HepG2 (cell line): ENCODE measurements around the gene TK2. TPM values are rescaled to one million over a fixed set of nuclear protein-coding genes. Genes with fewer than 3 reads are reported as not detected.

Experiments
- ATF4 ChIP-seq, 2 experiments: fragments of 450-650 bp in 1 of 2; sonication (generic) in 1 of 2; formaldehyde crosslinking; IDR thresholded peaks; 2 replicates each; pipeline versions ENCODE4 v1.5.0 to v1.8.0; 2020 to 2022; ENCODE audit warnings: mild to moderate bottlenecking in 1 of 2, missing genetic modification reagents in 1 of 2
- ATF7 ChIP-seq, 2 experiments: fragments of 450-650 bp in 1 of 2; sonication (generic) in 1 of 2; formaldehyde crosslinking in 1 of 2; IDR thresholded peaks; 2 replicates each; pipeline versions ENCODE4 v1.4.0 to v1.6.1; 2016 to 2020; ENCODE audit warnings: antibody characterized with exemption in 1 of 2, mild to moderate bottlenecking in 1 of 2, missing genetic modification reagents in 1 of 2
- CBX5 ChIP-seq: sonication (generic); formaldehyde crosslinking; IDR thresholded peaks from 2 replicates; pipeline ENCODE4 v1.4.0; 2020; ENCODE audit warnings: missing genetic modification reagents, borderline replicate concordance
- CEBPG ChIP-seq: IDR thresholded peaks from 2 replicates; pipeline ENCODE4 v1.6.1; 2016
- FOSL2 ChIP-seq: sonication (generic); formaldehyde crosslinking; IDR thresholded peaks from 2 replicates; pipeline ENCODE4 v1.4.0; 2020; ENCODE audit warnings: missing genetic modification reagents
- HDAC2 ChIP-seq: sonication (generic); formaldehyde crosslinking; IDR thresholded peaks from 2 replicates; pipeline ENCODE4 v1.4.0; 2020; ENCODE audit warnings: missing genetic modification reagents
- MAZ ChIP-seq, 2 experiments: sonication (generic) in 1 of 2; formaldehyde crosslinking in 1 of 2; IDR thresholded peaks; 2 replicates each; pipeline versions ENCODE4 v1.5.0 to v1.6.1; 2012 to 2020; ENCODE audit warnings: low read depth in 2 of 2, mild to moderate bottlenecking in 2 of 2, borderline replicate concordance in 1 of 2, improper control_type of control experiment in 1 of 2, low read length in 1 of 2, missing genetic modification reagents in 1 of 2, moderate library complexity in 1 of 2
- SAFB2 ChIP-seq: sonication (generic); formaldehyde crosslinking; IDR thresholded peaks from 2 replicates; pipeline ENCODE4 v1.5.1; 2020; ENCODE audit warnings: missing genetic modification reagents, low read depth, mild to moderate bottlenecking, borderline replicate concordance
- SMC3 ChIP-seq: IDR thresholded peaks from 2 replicates; pipeline ENCODE4 v1.6.1; 2011; ENCODE audit warnings: low read length, improper control_type of control experiment
- SOX6 ChIP-seq, 2 experiments: fragments of 450-650 bp in 1 of 2; sonication (generic) in 1 of 2; formaldehyde crosslinking in 1 of 2; IDR thresholded peaks; 2 replicates each; pipeline versions ENCODE4 v1.4.0 to v1.6.1; 2017 to 2020; ENCODE audit warnings: antibody characterized with exemption in 1 of 2, mild to moderate bottlenecking in 1 of 2, missing genetic modification reagents in 1 of 2
- ZBTB7B ChIP-seq: sonication (generic); formaldehyde crosslinking; IDR thresholded peaks from 2 replicates; pipeline ENCODE4 v1.4.0; 2020; ENCODE audit warnings: missing genetic modification reagents
- ZNF468 ChIP-seq: sonication (generic); formaldehyde crosslinking; IDR thresholded peaks from 2 replicates; pipeline ENCODE4 v1.8.0; 2022; ENCODE audit warnings: mild to moderate bottlenecking, moderate library complexity, missing genetic modification reagents
- ZNF674 ChIP-seq: sonication (generic); formaldehyde crosslinking; IDR thresholded peaks from 2 replicates; pipeline ENCODE4 v1.5.0; 2020; ENCODE audit warnings: low read depth, mild to moderate bottlenecking, missing genetic modification reagents
- ZNF746 ChIP-seq: sonication (generic); formaldehyde crosslinking; IDR thresholded peaks from 2 replicates; pipeline ENCODE4 v1.8.0; 2022; ENCODE audit warnings: mild to moderate bottlenecking, missing genetic modification reagents
- polyA plus RNA-seq, 8 experiments: library from polyadenylated mRNA; depleted of rRNA in 3 of 8; stranded (reverse) in 7 of 8; unstranded in 1 of 8; fragments of >200 nt; fragmentation: Illumina TruSeq in 4 of 8; extraction: Trizol in 4 of 8; gene quantifications; 2 replicates each; pipeline versions ENCODE4 v1.2.1 to v1.2.3, GENCODE V29; 2011 to 2016; ENCODE audit warnings: low read depth in 4 of 8, missing spikeins in 1 of 8, mixed read lengths in 1 of 8; ENCODE audit not compliant: insufficient read depth in 1 of 8
- total RNA-seq, 5 experiments: library from RNA; depleted of rRNA; stranded (reverse); fragments of >200 nt; fragmentation: Illumina TruSeq; extraction: Trizol; gene quantifications; 2 replicates each; pipeline ENCODE4 v1.2.3, GENCODE V29; 2016; ENCODE audit warnings: low read depth in 1 of 5
- TF ChIP-seq, protein P1 (sequence below): IDR thresholded peaks from 2 replicates; pipeline ENCODE4 v1.4.0; 2020; ENCODE audit warnings: mild to moderate bottlenecking, missing genetic modification reagents
- TF ChIP-seq, protein P2 (sequence below): sonication (generic); formaldehyde crosslinking; IDR thresholded peaks from 2 replicates; pipeline ENCODE4 v1.4.0; 2020; ENCODE audit warnings: missing genetic modification reagents
- TF ChIP-seq, protein P3 (sequence below): sonication (generic); formaldehyde crosslinking; IDR thresholded peaks from 2 replicates; pipeline ENCODE4 v1.8.0; 2022; ENCODE audit warnings: mild to moderate bottlenecking, missing genetic modification reagents, moderate library complexity

Gene TK2
- total and polyA plus RNA-seq, 2 of the 13 experiments (the other 11 are each of a cell fraction or from before 2014, with no cell fraction given) = 18.7 to 21.0 TPM

- TF ChIP-seq, protein P1, sequence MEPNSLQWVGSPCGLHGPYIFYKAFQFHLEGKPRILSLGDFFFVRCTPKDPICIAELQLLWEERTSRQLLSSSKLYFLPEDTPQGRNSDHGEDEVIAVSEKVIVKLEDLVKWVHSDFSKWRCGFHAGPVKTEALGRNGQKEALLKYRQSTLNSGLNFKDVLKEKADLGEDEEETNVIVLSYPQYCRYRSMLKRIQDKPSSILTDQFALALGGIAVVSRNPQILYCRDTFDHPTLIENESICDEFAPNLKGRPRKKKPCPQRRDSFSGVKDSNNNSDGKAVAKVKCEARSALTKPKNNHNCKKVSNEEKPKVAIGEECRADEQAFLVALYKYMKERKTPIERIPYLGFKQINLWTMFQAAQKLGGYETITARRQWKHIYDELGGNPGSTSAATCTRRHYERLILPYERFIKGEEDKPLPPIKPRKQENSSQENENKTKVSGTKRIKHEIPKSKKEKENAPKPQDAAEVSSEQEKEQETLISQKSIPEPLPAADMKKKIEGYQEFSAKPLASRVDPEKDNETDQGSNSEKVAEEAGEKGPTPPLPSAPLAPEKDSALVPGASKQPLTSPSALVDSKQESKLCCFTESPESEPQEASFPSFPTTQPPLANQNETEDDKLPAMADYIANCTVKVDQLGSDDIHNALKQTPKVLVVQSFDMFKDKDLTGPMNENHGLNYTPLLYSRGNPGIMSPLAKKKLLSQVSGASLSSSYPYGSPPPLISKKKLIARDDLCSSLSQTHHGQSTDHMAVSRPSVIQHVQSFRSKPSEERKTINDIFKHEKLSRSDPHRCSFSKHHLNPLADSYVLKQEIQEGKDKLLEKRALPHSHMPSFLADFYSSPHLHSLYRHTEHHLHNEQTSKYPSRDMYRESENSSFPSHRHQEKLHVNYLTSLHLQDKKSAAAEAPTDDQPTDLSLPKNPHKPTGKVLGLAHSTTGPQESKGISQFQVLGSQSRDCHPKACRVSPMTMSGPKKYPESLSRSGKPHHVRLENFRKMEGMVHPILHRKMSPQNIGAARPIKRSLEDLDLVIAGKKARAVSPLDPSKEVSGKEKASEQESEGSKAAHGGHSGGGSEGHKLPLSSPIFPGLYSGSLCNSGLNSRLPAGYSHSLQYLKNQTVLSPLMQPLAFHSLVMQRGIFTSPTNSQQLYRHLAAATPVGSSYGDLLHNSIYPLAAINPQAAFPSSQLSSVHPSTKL (CRISPR knock-in tag) = peak; percentile 40; the same call in 1 of the 2 replicates
- TF ChIP-seq ZNF746 (CRISPR knock-in tag) = peak; percentile 42; the same call in 1 of the 2 replicates
- no peak for TF ChIP-seq ZNF674 (CRISPR knock-in tag)
- TF ChIP-seq, protein P2, sequence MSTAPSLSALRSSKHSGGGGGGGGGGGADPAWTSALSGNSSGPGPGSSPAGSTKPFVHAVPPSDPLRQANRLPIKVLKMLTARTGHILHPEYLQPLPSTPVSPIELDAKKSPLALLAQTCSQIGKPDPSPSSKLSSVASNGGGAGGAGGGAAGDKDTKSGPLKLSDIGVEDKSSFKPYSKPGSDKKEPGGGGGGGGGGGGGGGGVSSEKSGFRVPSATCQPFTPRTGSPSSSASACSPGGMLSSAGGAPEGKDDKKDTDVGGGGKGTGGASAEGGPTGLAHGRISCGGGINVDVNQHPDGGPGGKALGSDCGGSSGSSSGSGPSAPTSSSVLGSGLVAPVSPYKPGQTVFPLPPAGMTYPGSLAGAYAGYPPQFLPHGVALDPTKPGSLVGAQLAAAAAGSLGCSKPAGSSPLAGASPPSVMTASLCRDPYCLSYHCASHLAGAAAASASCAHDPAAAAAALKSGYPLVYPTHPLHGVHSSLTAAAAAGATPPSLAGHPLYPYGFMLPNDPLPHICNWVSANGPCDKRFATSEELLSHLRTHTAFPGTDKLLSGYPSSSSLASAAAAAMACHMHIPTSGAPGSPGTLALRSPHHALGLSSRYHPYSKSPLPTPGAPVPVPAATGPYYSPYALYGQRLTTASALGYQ (CRISPR knock-in tag) = no peak
- no peak for TF ChIP-seq MAZ (IDR thresholded peaks at IDR 0.05; ENCODE audit: borderline replicate concordance, low read depth, low read length)
- TF ChIP-seq MAZ (CRISPR knock-in tag; IDR thresholded peaks at IDR 0.05; ENCODE audit: low read depth) = peak; percentile 71
- 0 out of 2 replicates have a peak, but pooled peaks have one; percentile 16 for TF ChIP-seq SAFB2
- TF ChIP-seq ATF7 (IDR thresholded peaks at IDR 0.05) = no peak
- no peak for TF ChIP-seq ATF7 (CRISPR knock-in tag; IDR thresholded peaks at IDR 0.05)
- TF ChIP-seq ATF4 (CRISPR knock-in tag; IDR thresholded peaks at IDR 0.05) = no peak
- TF ChIP-seq ZNF468 (CRISPR knock-in tag) = no peak
- TF ChIP-seq CEBPG (CRISPR knock-in tag) = no peak
- peak; percentile 60; the same call in 1 of the 2 replicates for TF ChIP-seq FOSL2 (CRISPR knock-in tag)
- peak; percentile 55; the same call in 1 of the 2 replicates for TF ChIP-seq HDAC2 (CRISPR knock-in tag)
- TF ChIP-seq SMC3 = peak; percentile 67; the same call in 1 of the 2 replicates
- TF ChIP-seq ZBTB7B (CRISPR knock-in tag) = 0 out of 2 replicates have a peak, but pooled peaks have one; percentile 34
- TF ChIP-seq CBX5 = 0 out of 2 replicates have a peak, but pooled peaks have one; percentile 35
- TF ChIP-seq SOX6 (IDR thresholded peaks at IDR 0.05) = no peak
- TF ChIP-seq SOX6 (CRISPR knock-in tag; IDR thresholded peaks at IDR 0.05) = 0 out of 2 replicates have a peak, but pooled peaks have one; percentile 45
- TF ChIP-seq, protein P3, sequence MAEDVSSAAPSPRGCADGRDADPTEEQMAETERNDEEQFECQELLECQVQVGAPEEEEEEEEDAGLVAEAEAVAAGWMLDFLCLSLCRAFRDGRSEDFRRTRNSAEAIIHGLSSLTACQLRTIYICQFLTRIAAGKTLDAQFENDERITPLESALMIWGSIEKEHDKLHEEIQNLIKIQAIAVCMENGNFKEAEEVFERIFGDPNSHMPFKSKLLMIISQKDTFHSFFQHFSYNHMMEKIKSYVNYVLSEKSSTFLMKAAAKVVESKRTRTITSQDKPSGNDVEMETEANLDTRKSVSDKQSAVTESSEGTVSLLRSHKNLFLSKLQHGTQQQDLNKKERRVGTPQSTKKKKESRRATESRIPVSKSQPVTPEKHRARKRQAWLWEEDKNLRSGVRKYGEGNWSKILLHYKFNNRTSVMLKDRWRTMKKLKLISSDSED (CRISPR knock-in tag) = no peak
Measured at GRCh38 chr16:66478733-66479511, 71.0 kb downstream of the TK2 start (continued).
